HG03354 (cell line): ENCODE data around the gene UBE2S.
A peak's percentile ranks its signal among the peaks of the same experiment; 100 is the strongest.
"Not testable (repeated sequence)": the region's sequence is repeated elsewhere in the genome, so short reads cannot be mapped to it uniquely, and the experiment has no call there.

Experiments used
- ATAC-seq: cut with Tn5 transposase; IDR thresholded peaks from one replicate; pipeline ENCODE4 v1.9.1; 2021; ENCODE audit warnings: mild to moderate bottlenecking; ENCODE audit not compliant: unreplicated experiment, poor library complexity, severe bottlenecking

UBE2S gene

GRCh38 chr19:55407800-55408532 is 378 bp upstream of the UBE2S start:
- peak; percentile 90 for ATAC-seq

GRCh38 chr19:55406826-55407549 is 600 bp downstream of the UBE2S start:
- ATAC-seq, result peak; percentile 3

GRCh38 chr19:55406091-55406825 is 1.3 kb downstream of the UBE2S start:
- ATAC-seq, result no peak

GRCh38 chr19:55405638-55406037 is 1.9 kb downstream of the UBE2S start:
- no peak for ATAC-seq

- no peak for ATAC-seq
Observed at GRCh38 chr19:55402509-55402908, 5.1 kb downstream of the UBE2S start.

- not testable (repeated sequence) for ATAC-seq
Observed at GRCh38 chr19:55401390-55401789, 6.2 kb downstream of the UBE2S start.

GRCh38 chr19:55400281-55401087 is 7.1 kb downstream of the UBE2S start:
- ATAC-seq, result no peak

GRCh38 chr19:55398200-55398925 is 9.2 kb downstream of the UBE2S start:
- no peak for ATAC-seq

GRCh38 chr19:55392820-55393761 is 14.5 kb downstream of the UBE2S start:
- no peak for ATAC-seq

- no peak for ATAC-seq
Observed at GRCh38 chr19:55391702-55392615, 15.6 kb downstream of the UBE2S start.

- no peak for ATAC-seq
Observed at GRCh38 chr19:55391191-55391670, 16.4 kb downstream of the UBE2S start.

GRCh38 chr19:55390461-55390880 is 17.1 kb downstream of the UBE2S start:
- no peak for ATAC-seq

GRCh38 chr19:55389386-55390317 is 17.9 kb downstream of the UBE2S start:
- ATAC-seq, result no peak

- ATAC-seq, result no peak
Observed at GRCh38 chr19:55387736-55388497, 19.7 kb downstream of the UBE2S start.

GRCh38 chr19:55386493-55386971 is 21.1 kb downstream of the UBE2S start:
- no peak for ATAC-seq
